Neural cell (in vitro differentiated cells): ENCODE data around the gene CDCP1. TPM values are rescaled to one million over a fixed set of nuclear protein-coding genes. Genes with fewer than 3 reads are reported as not detected.

Experiments
- H2AFZ ChIP-seq: fragments of 200-600, 300-800 bp; sonication (generic), shearing (Covaris generic); 2 replicates; pipeline ENCODE4 v1.6.0; 2014; ENCODE audit warnings: low read depth, mild to moderate bottlenecking, antibody characterized with exemption, low read length, moderate library complexity
- H3F3A ChIP-seq: fragments of 200-600 bp; shearing (Covaris generic); 2 replicates; pipeline ENCODE4 v1.6.1; 2016; ENCODE audit warnings: mild to moderate bottlenecking, moderate library complexity, mixed read lengths, antibody characterized with exemption, low read length; ENCODE audit not compliant: insufficient read depth, poor library complexity, severe bottlenecking
- H3K27ac ChIP-seq: fragments of 200-600, 300-800 bp; sonication (generic), shearing (Covaris generic); 2 replicates; pipeline ENCODE4 v1.5.1; 2014; ENCODE audit warnings: mild to moderate bottlenecking, low read length, moderate library complexity
- H3K27me3 ChIP-seq: fragments of 300-800, 200-600 bp; sonication (generic), shearing (Covaris generic); 2 replicates; pipeline ENCODE4 v1.6.0; 2014; ENCODE audit warnings: mild to moderate bottlenecking, low read depth, low read length, moderate library complexity; ENCODE audit not compliant: insufficient read depth
- H3K36me3 ChIP-seq: fragments of 300-800, 200-600 bp; sonication (generic), shearing (Covaris generic); 2 replicates; pipeline ENCODE4 v1.5.1; 2014; ENCODE audit warnings: mild to moderate bottlenecking, antibody characterized with exemption, low read length, moderate library complexity; ENCODE audit not compliant: insufficient read depth
- H3K4me2 ChIP-seq: fragments of 300-800, 200-600 bp; sonication (generic), shearing (Covaris generic); 2 replicates; pipeline ENCODE4 v1.6.0; 2014; ENCODE audit warnings: mild to moderate bottlenecking, low read length
- H3K4me3 ChIP-seq: fragments of 300-800, 200-600 bp; sonication (generic), shearing (Covaris generic); 2 replicates; pipeline ENCODE4 v1.5.1; 2014; ENCODE audit warnings: mild to moderate bottlenecking, low read length, moderate library complexity
- H3K79me2 ChIP-seq: fragments of 200-600 bp; shearing (Covaris generic); replicated peaks from 2 replicates; pipeline ENCODE4 v1.6.0; 2014; ENCODE audit warnings: mild to moderate bottlenecking, low read length, moderate library complexity; ENCODE audit not compliant: insufficient read depth
- H3K9ac ChIP-seq: fragments of 300-800, 200-600 bp; sonication (generic), shearing (Covaris generic); 2 replicates; pipeline ENCODE4 v1.6.1; 2016; ENCODE audit warnings: mild to moderate bottlenecking, low read length, mixed read lengths
- H3K9me2 ChIP-seq: fragments of 200-600 bp; shearing (Covaris generic); 2 replicates; pipeline ENCODE4 v1.6.1; 2016; ENCODE audit warnings: mild to moderate bottlenecking, low read length, mixed read lengths; ENCODE audit not compliant: insufficient read depth
- H3K9me3 ChIP-seq: fragments of 200-600, 300-800 bp; sonication (generic), shearing (Covaris generic); 2 replicates; pipeline ENCODE4 v1.6.1; 2016; ENCODE audit warnings: mild to moderate bottlenecking, mixed run types, low read length, moderate library complexity, mixed read lengths
- H4K20me1 ChIP-seq: fragments of 200-600 bp; shearing (Covaris generic); 2 replicates; pipeline ENCODE4 v1.6.1; 2016; ENCODE audit warnings: mild to moderate bottlenecking, mixed run types; ENCODE audit not compliant: insufficient read depth
- EP300 ChIP-seq: fragments of 450-650 bp; conservative IDR thresholded peaks from 2 replicates; pipeline ENCODE4 v1.6.1; 2014; ENCODE audit warnings: antibody characterized with exemption, mild to moderate bottlenecking, moderate library complexity; ENCODE audit not compliant: poor library complexity, severe bottlenecking
- EZH2 ChIP-seq: fragments of 200-600, 300-800 bp; shearing (Covaris generic), sonication (generic); IDR thresholded peaks from 2 replicates; pipeline ENCODE4 v1.6.1; 2014; ENCODE audit warnings: antibody characterized with exemption, low read length, borderline replicate concordance, mild to moderate bottlenecking; ENCODE audit not compliant: insufficient read depth, poor library complexity, severe bottlenecking
- MXI1 ChIP-seq: fragments of 450-650 bp; conservative IDR thresholded peaks from 2 replicates; pipeline ENCODE4 v1.6.1; 2014; ENCODE audit warnings: antibody characterized with exemption, mild to moderate bottlenecking; ENCODE audit not compliant: poor library complexity, severe bottlenecking
- POLR2AphosphoS5 ChIP-seq: IDR thresholded peaks from 2 replicates; pipeline ENCODE4 v1.6.1; 2012
- RAD21 ChIP-seq: fragments of 450-650 bp; conservative IDR thresholded peaks from 2 replicates; pipeline ENCODE4 v1.6.1; 2014; ENCODE audit warnings: antibody characterized with exemption, mild to moderate bottlenecking, moderate library complexity
- REST ChIP-seq: IDR thresholded peaks from 2 replicates; pipeline ENCODE4 v1.6.1; 2012; ENCODE audit warnings: borderline replicate concordance
- SMC3 ChIP-seq: fragments of 450-650 bp; conservative IDR thresholded peaks from 2 replicates; pipeline ENCODE4 v1.6.1; 2014; ENCODE audit warnings: antibody characterized with exemption, mild to moderate bottlenecking, moderate library complexity; ENCODE audit not compliant: poor library complexity
- TAF1 ChIP-seq: IDR thresholded peaks from 2 replicates; pipeline ENCODE4 v1.6.1; 2012; ENCODE audit warnings: low read depth
- polyA plus RNA-seq: library from polyadenylated mRNA; depleted of rRNA; stranded (reverse); fragments of >200 nt; gene quantifications from 2 replicates; pipeline ENCODE4 v1.2.3, GENCODE V29; 2014
- small RNA-seq, 3 experiments: library from RNA; depleted of rRNA; stranded (forward); fragments of <200 nt; gene quantifications; one replicate each; pipeline ENCODE3, GENCODE V24; 2012
- TF ChIP-seq, protein P1 (sequence below): fragments of 450-650 bp; IDR thresholded peaks from 2 replicates; pipeline ENCODE4 v1.5.1; 2014; ENCODE audit warnings: antibody characterized with exemption, mild to moderate bottlenecking, moderate library complexity; ENCODE audit not compliant: poor library complexity, severe bottlenecking

Gene CDCP1
- polyA plus RNA-seq, 1 donor from 2014 or later = not detected

DNA sequence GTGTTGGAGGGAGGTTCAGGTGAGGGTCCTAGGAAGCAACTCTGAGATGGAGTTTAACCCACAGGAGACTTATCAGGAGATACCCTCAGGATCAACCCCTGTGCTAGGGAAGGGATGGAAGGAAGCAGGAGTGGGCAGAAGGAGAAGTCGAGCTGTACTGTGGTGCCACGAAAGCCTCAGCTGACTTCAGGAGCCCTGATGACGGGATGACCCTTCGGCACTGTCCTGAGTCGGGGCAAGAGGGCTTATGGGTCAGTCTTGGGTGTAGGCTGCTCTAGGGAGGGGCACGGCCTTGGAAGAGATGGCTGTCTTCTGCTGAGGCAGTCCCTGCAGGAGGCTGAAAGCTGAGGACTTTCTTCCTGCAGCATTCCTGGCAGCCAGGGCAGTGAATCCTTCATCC, 112.4 kb downstream of the CDCP1 start:
- Histone ChIP-seq H3K27ac (no peak overlapping the region), H3K9ac (no peak overlapping the region), H3K4me3 (no peak overlapping the region), H2AFZ (no peak overlapping the region), H3K79me2 (no peaks in the 10 kb centered on the region), H3K9me3 (no peaks in the 10 kb centered on the region), H3K36me3 (no peaks in the 10 kb centered on the region), H3K4me2 (no peak overlapping the region), H4K20me1 (no peaks in the 10 kb centered on the region), H3K27me3 (peaks cover 30% of the 10 kb centered on the region), H3K9me2 (no peaks in the 10 kb centered on the region), H3F3A (no peaks in the 10 kb centered on the region)
- no peak for TF ChIP-seq RAD21
- TF ChIP-seq TAF1 = no peak
- TF ChIP-seq SMC3 = no peak
- no peak for TF ChIP-seq MXI1
- no peak for TF ChIP-seq EP300
- no peak for TF ChIP-seq REST
- no peak for TF ChIP-seq EZH2
- TF ChIP-seq POLR2AphosphoS5 = no peak
- TF ChIP-seq, protein P1, sequence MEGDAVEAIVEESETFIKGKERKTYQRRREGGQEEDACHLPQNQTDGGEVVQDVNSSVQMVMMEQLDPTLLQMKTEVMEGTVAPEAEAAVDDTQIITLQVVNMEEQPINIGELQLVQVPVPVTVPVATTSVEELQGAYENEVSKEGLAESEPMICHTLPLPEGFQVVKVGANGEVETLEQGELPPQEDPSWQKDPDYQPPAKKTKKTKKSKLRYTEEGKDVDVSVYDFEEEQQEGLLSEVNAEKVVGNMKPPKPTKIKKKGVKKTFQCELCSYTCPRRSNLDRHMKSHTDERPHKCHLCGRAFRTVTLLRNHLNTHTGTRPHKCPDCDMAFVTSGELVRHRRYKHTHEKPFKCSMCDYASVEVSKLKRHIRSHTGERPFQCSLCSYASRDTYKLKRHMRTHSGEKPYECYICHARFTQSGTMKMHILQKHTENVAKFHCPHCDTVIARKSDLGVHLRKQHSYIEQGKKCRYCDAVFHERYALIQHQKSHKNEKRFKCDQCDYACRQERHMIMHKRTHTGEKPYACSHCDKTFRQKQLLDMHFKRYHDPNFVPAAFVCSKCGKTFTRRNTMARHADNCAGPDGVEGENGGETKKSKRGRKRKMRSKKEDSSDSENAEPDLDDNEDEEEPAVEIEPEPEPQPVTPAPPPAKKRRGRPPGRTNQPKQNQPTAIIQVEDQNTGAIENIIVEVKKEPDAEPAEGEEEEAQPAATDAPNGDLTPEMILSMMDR = no peak

Small RNAs within 50 kb of the gene (small RNA-seq; reads per million reads assigned to genes)
- 0 to 6.8 (median 0) reads per million in 3 experiments for gene RNU5B-3P

Other genes starting within 250 kb of the CDCP1 start
- 35.8 and 45.3 TPM in 2 replicates for gene ZDHHC3, start 170.2 kb downstream of the CDCP1 start, polyA plus RNA-seq
- 80.3 and 87.5 TPM in 2 replicates for gene EXOSC7, start 170.1 kb downstream of the CDCP1 start, polyA plus RNA-seq
- gene CLEC3B, start 120.1 kb downstream of the CDCP1 start, polyA plus RNA-seq = 2.6 and 4.9 TPM in 2 replicates
- 7.9 and 11.1 TPM in 2 replicates for gene TMEM158, start 79.9 kb upstream of the CDCP1 start, polyA plus RNA-seq
- 9.2 and 11.8 TPM in 2 replicates for gene LARS2, start 242.2 kb upstream of the CDCP1 start, polyA plus RNA-seq